DOHH2 (cell line): ENCODE measurements around the gene CCDC12.

Experiments
- H3F3A ChIP-seq: fragments of 200-600 bp; sonication (generic), shearing (Covaris generic); 2 replicates; pipeline ENCODE4 v1.6.0; 2016; ENCODE audit warnings: antibody characterized with exemption, mild to moderate bottlenecking; ENCODE audit not compliant: control insufficient read depth, insufficient read depth
- H3K27ac ChIP-seq: fragments of 200-600 bp; sonication (generic); 2 replicates; pipeline ENCODE4 v1.5.1; 2014; ENCODE audit warnings: low read depth, mild to moderate bottlenecking, low read length, moderate library complexity
- H3K27me3 ChIP-seq: fragments of 200-600 bp; sonication (generic); 2 replicates; pipeline ENCODE4 v1.6.1; 2014; ENCODE audit warnings: mild to moderate bottlenecking, low read length, mixed read lengths; ENCODE audit not compliant: control insufficient read depth
- H3K36me3 ChIP-seq: fragments of 200-600 bp; sonication (generic); 2 replicates; pipeline ENCODE4 v1.6.1; 2014; ENCODE audit warnings: mild to moderate bottlenecking, low read length, moderate library complexity, mixed read lengths; ENCODE audit not compliant: control insufficient read depth
- H3K4me1 ChIP-seq: fragments of 200-600 bp; sonication (generic); 2 replicates; pipeline ENCODE4 v1.6.1; 2014; ENCODE audit warnings: mild to moderate bottlenecking, low read length, mixed read lengths; ENCODE audit not compliant: control insufficient read depth
- H3K4me2 ChIP-seq: fragments of 200-600 bp; sonication (generic); 2 replicates; pipeline ENCODE4 v1.6.0; 2014; ENCODE audit warnings: mild to moderate bottlenecking, low read length, moderate library complexity
- H3K4me3 ChIP-seq: fragments of 200-600 bp; sonication (generic); 2 replicates; pipeline ENCODE4 v1.5.1; 2014; ENCODE audit warnings: mild to moderate bottlenecking, low read length, mixed read lengths
- H3K79me2 ChIP-seq: fragments of 200-600 bp; sonication (generic); 2 replicates; pipeline ENCODE4 v1.6.1; 2014; ENCODE audit warnings: mild to moderate bottlenecking, low read length, mixed read lengths; ENCODE audit not compliant: control insufficient read depth
- H3K9me2 ChIP-seq: fragments of 200-600 bp; sonication (generic); replicated peaks from 2 replicates; pipeline ENCODE4 v1.6.1; 2014; ENCODE audit warnings: mild to moderate bottlenecking, low read length, mixed read lengths; ENCODE audit not compliant: control insufficient read depth
- H3K9me3 ChIP-seq: fragments of 200-600 bp; sonication (generic); 2 replicates; pipeline ENCODE4 v1.6.1; 2014; ENCODE audit warnings: antibody characterized with exemption, low read length, mixed read lengths; ENCODE audit not compliant: control insufficient read depth, insufficient read depth
- H4K20me1 ChIP-seq: fragments of 200-600 bp; sonication (generic); 2 replicates; pipeline ENCODE4 v1.6.0; 2014; ENCODE audit warnings: low read depth, mild to moderate bottlenecking, antibody characterized with exemption, low read length, moderate library complexity; ENCODE audit not compliant: control insufficient read depth, insufficient read depth
- CTCF ChIP-seq: fragments of 200-600 bp; sonication (generic); IDR thresholded peaks from one replicate; pipeline ENCODE4 v1.5.1; 2014; ENCODE audit warnings: antibody characterized with exemption, mild to moderate bottlenecking, low read depth, low read length; ENCODE audit not compliant: poor library complexity, severe bottlenecking
- EZH2phosphoT487 ChIP-seq: fragments of 200-600 bp; sonication (generic); IDR thresholded peaks from 2 replicates; pipeline ENCODE4 v1.6.1; 2017; ENCODE audit warnings: borderline replicate concordance, mild to moderate bottlenecking, antibody characterized with exemption, low read length, moderate library complexity, mixed read lengths

The CCDC12 gene

GRCh38 chr3:47020311-47020710 is 43.8 kb upstream of the CCDC12 start:
- no peaks in the 10 kb centered on the region for H3K9me3 ChIP-seq
- no peaks in the 10 kb centered on the region for H3K27me3 ChIP-seq
- H3K4me2 ChIP-seq, result no peak overlapping the region
- TF ChIP-seq CTCF, result no peak
- no peak for TF ChIP-seq EZH2phosphoT487
- H3K36me3 ChIP-seq, result peaks cover 53% of the 10 kb centered on the region
- H3K27ac ChIP-seq, result no peak overlapping the region
- no peaks in the 10 kb centered on the region for H3K9me2 ChIP-seq
- H3K79me2 ChIP-seq, result peaks cover 21% of the 10 kb centered on the region
- H3K4me3 ChIP-seq, result no peak overlapping the region
- H4K20me1 ChIP-seq, result no peaks in the 10 kb centered on the region
- peaks cover 32% of the 10 kb centered on the region for H3K4me1 ChIP-seq
- peaks cover 6% of the 10 kb centered on the region; the same call in 1 of the 2 replicates for H3F3A ChIP-seq

- no peaks in the 10 kb centered on the region for H3K27me3 ChIP-seq
- no peak overlapping the region for H3K27ac ChIP-seq
- H3K4me1 ChIP-seq, result peaks cover 32% of the 10 kb centered on the region
- H3K4me3 ChIP-seq, result no peak overlapping the region
- no peak overlapping the region for H3K4me2 ChIP-seq
- TF ChIP-seq EZH2phosphoT487, result no peak
- TF ChIP-seq CTCF, result no peak
- peaks cover 58% of the 10 kb centered on the region for H3K36me3 ChIP-seq
- peaks cover 10% of the 10 kb centered on the region for H3K79me2 ChIP-seq
- no peaks in the 10 kb centered on the region for H4K20me1 ChIP-seq
- H3K9me3 ChIP-seq, result no peaks in the 10 kb centered on the region
- H3F3A ChIP-seq, result peaks cover 6% of the 10 kb centered on the region
- no peaks in the 10 kb centered on the region for H3K9me2 ChIP-seq
Measured at GRCh38 chr3:47019201-47019600, 42.7 kb upstream of the CCDC12 start.

GRCh38 chr3:47018269-47018611 is 41.7 kb upstream of the CCDC12 start:
- Histone ChIP-seq H4K20me1 (no peaks in the 10 kb centered on the region), H3K4me2 (peak overlapping the region; percentile 62; the same call in 1 of the 2 replicates), H3K4me1 (peaks cover 32% of the 10 kb centered on the region), H3K79me2 (peaks cover 6% of the 10 kb centered on the region; the same call in 1 of the 2 replicates), H3K27me3 (no peaks in the 10 kb centered on the region), H3K4me3 (no peak overlapping the region), H3K9me2 (no peaks in the 10 kb centered on the region), H3K27ac (peak overlapping the region; percentile 49; the same call in 1 of the 2 replicates), H3F3A (peaks cover 6% of the 10 kb centered on the region), H3K9me3 (no peaks in the 10 kb centered on the region), H3K36me3 (peaks cover 58% of the 10 kb centered on the region)
- TF ChIP-seq EZH2phosphoT487 (no peak), CTCF (no peak)
